Esophagus squamous epithelium (tissue), 5 donors: ENCODE results near the gene C10orf67. TPM values are rescaled to one million over a fixed set of nuclear protein-coding genes. Genes with fewer than 3 reads are reported as not detected.

Source experiments
- DNase-seq: peaks from one replicate; lab custom pipeline; 2025; lab: John Stamatoyannopoulos, UW
- H3K27ac ChIP-seq, 4 donors: fragments of 200-600 bp; sonication (generic); one replicate each; pipeline ENCODE4 v1.5.1; 2016 to 2019; ENCODE audit warnings: mild to moderate bottlenecking in 1 of 4
- H3K27me3 ChIP-seq, 4 donors: fragments of 200-600 bp; sonication (generic); 1 replicate in 3 of 4; 2 replicates in 1 of 4; pipeline versions ENCODE4 v1.5.1 to v1.6.0; 2017 to 2021; ENCODE audit warnings: antibody characterized with exemption in 1 of 4
- H3K36me3 ChIP-seq, 3 donors: fragments of 200-600 bp; sonication (generic); one replicate each; pipeline ENCODE4 v1.5.1; 2016 to 2019
- H3K4me1 ChIP-seq, 3 donors: fragments of 200-600 bp; sonication (generic); one replicate each; pipeline ENCODE4 v1.5.1; 2017 to 2019
- H3K4me3 ChIP-seq, 4 donors: fragments of 200-600 bp; sonication (generic); 1 replicate in 3 of 4; 2 replicates in 1 of 4; pipeline ENCODE4 v1.5.1; 2016 to 2019; ENCODE audit warnings: mild to moderate bottlenecking in 2 of 4, moderate library complexity in 1 of 4
- H3K9me3 ChIP-seq, 3 donors: fragments of 200-600 bp; sonication (generic); one replicate each; pipeline ENCODE4 v1.5.1; 2016 to 2019
- CTCF ChIP-seq, 6 experiments: fragments of 450-650 bp in 4 of 6; fragments of 200-600 bp in 2 of 6; sonication (generic) in 2 of 6; IDR thresholded peaks; one replicate each; pipeline ENCODE4 v1.5.1; 2016 to 2019; ENCODE audit warnings: antibody characterized with exemption in 6 of 6, mild to moderate bottlenecking in 4 of 6, moderate library complexity in 4 of 6
- POLR2A ChIP-seq, 4 donors: fragments of 450-650 bp; IDR thresholded peaks; one replicate each; pipeline ENCODE4 v1.6.1; 2017; ENCODE audit warnings: antibody characterized with exemption in 4 of 4, mild to moderate bottlenecking in 4 of 4, moderate library complexity in 3 of 4
- WGBS, 2 donors: methylation state at CpG; one replicate each; pipeline ENCODE4 v1.1.5; 2018; 5-methylcytosine and 5-hydroxymethylcytosine counted together
- intact Hi-C: fragments of 100-400 bp; cut with DNase I; formaldehyde crosslinking; loops from one replicate; pipeline ENCODE4 v1.15.0; 2022
- total RNA-seq, 4 donors: library from RNA; depleted of rRNA; stranded (reverse); fragments of >200 nt; gene quantifications; one replicate each; pipeline ENCODE4 v1.1.0, GENCODE V29; 2016
- donor health status: DM: yes; HTN: yes; CAD: no.

C10orf67 gene
- total RNA-seq, 4 donors from 2014 or later, result 0.18 to 0.27 TPM; not detected in 2

DNA sequence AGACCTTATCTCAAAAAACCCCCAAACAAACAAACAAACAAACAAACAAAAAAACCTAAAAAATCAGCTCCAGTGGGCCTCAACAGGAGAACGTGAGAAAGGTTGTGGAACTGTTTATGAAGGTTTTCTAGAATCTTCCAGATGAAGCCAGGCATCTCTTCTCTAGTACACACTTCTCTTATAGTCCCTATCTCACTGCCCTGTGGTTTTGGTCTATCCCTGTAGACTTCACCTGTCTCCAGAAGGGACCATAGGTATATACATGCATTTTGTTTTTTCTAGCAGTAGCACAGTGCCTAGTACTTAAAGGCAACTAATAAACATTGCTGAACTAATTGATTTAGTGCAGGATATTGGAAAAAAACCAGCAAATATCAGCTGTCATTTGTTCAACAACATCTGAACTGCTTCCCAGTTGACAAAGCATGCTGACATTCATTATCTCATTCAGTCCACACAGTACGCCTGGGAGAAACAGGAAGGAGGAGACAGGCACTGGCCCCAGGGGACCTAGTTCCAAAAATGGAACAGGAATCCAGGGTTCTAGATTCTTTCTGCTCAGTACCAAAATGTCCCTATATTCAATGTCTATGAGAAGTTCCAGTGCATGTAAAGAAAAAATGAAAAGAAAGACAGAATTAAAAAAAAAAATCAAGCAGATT, 59.8 kb downstream of the C10orf67 start:
- Histone ChIP-seq H3K4me3 (no peak overlapping the region), H3K27ac (no peak overlapping the region), H3K27me3 (peaks cover 0 to 19% (median 0%) of the 10 kb centered on the region in 4 donors), H3K9me3 (no peaks in the 10 kb centered on the region), H3K36me3 (no peaks in the 10 kb centered on the region), H3K4me1 (no peaks in the 10 kb centered on the region)
- intact Hi-C loops, result no loop called here
- no peak for DNase-seq
- WGBS, 2 donors, result 54 to 65% methylated on average over 2 of the region's 2 CpGs
- no peak for TF ChIP-seq CTCF (IDR thresholded peaks at IDR 0.05)
- no peak for TF ChIP-seq POLR2A (IDR thresholded peaks at IDR 0.05)

DNA sequence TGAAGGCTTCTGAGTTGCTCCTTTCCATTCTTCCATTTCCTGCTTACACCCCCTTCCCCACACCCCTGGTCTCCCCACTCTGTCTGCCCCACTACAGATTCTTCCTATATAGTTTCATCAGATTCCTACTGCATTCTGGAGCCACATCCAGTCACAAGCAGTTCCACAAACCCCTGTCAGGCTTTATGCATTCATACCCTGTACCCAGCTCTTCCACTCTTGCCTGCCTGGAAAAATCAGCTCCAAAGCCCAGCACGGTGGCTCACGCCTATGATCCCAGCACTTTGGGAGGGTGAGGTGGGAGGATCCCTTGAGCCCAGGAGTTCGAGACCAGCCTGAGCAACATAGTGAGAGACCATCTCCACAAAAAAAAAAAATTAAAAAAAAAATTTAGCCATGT, 60.4 kb downstream of the C10orf67 start:
- TF ChIP-seq POLR2A (IDR thresholded peaks at IDR 0.05) (no peak), CTCF (IDR thresholded peaks at IDR 0.05) (no peak)
- Histone ChIP-seq H3K27ac (no peak overlapping the region), H3K4me3 (no peak overlapping the region), H3K4me1 (no peaks in the 10 kb centered on the region), H3K27me3 (peaks cover 0 to 21% (median 0%) of the 10 kb centered on the region in 4 donors), H3K9me3 (no peaks in the 10 kb centered on the region), H3K36me3 (no peaks in the 10 kb centered on the region)
- no peak for DNase-seq
- intact Hi-C loops, result no loop called here
- 58% methylated on average over 3 of the region's 3 CpGs; no CpG with 5 or more reads in 1 of the 2 donors for WGBS, 2 donors

DNA sequence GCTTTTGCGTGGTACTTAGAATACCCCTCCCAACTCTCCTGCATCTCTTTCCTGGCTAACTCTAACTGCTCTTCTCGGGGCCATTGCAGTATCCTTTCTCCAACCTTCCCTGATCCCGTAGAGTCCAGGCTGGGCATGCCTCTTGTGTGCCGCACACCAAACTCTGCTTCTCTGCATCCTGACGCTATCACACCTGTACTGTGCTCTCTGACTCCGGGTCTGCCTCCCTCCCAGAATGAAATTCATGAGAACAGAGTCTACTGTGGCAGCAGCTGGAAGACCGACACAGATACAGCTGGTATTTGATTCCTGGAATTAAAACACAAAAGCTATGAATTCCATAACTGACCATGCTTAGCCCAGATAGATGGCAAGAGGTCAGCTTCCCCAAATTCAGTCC, 60.9 kb downstream of the C10orf67 start:
- Histone ChIP-seq H3K9me3 (no peaks in the 10 kb centered on the region), H3K4me1 (no peaks in the 10 kb centered on the region), H3K36me3 (no peaks in the 10 kb centered on the region), H3K4me3 (no peak overlapping the region), H3K27ac (no peak overlapping the region), H3K27me3 (peaks cover 0 to 26% (median 0%) of the 10 kb centered on the region in 4 donors)
- no peak for TF ChIP-seq CTCF (IDR thresholded peaks at IDR 0.05)
- no peak for TF ChIP-seq POLR2A (IDR thresholded peaks at IDR 0.05)
- DNase-seq, result no peak
- intact Hi-C loops, result no loop called here
- WGBS, 2 donors, result 61 to 62% methylated on average over 7 of the region's 7 CpGs

- H3K4me3 ChIP-seq, result no peak overlapping the region
- 27 to 39% methylated on average over 6 of the region's 6 CpGs for WGBS, 2 donors
- no peak overlapping the region for H3K27ac ChIP-seq
- DNase-seq, result no peak
- H3K4me1 ChIP-seq, result no peaks in the 10 kb centered on the region
- no peaks in the 10 kb centered on the region for H3K9me3 ChIP-seq
- no peak for TF ChIP-seq POLR2A (IDR thresholded peaks at IDR 0.05)
- TF ChIP-seq CTCF (IDR thresholded peaks at IDR 0.05), result no peak
- intact Hi-C loops, result no loop called here
- H3K27me3 ChIP-seq, result peaks cover 0 to 29% (median 0%) of the 10 kb centered on the region in 4 donors
- H3K36me3 ChIP-seq, result no peaks in the 10 kb centered on the region
Measured at GRCh38 chr10:23281044-23281433, 63.6 kb downstream of the C10orf67 start.

- DNase-seq, result no peak
- H3K9me3 ChIP-seq, result peaks cover 0 to 3% (median 0%) of the 10 kb centered on the region in 3 donors
- intact Hi-C loops, result no loop called here
- TF ChIP-seq POLR2A (IDR thresholded peaks at IDR 0.05), result no peak
- TF ChIP-seq CTCF (IDR thresholded peaks at IDR 0.05), result no peak
- no peaks in the 10 kb centered on the region for H3K4me1 ChIP-seq
- no peaks in the 10 kb centered on the region for H3K36me3 ChIP-seq
- 24 to 26% methylated on average over 7 of the region's 7 CpGs for WGBS, 2 donors
- H3K27ac ChIP-seq, result no peak overlapping the region
- peaks cover 0 to 29% (median 0%) of the 10 kb centered on the region in 4 donors for H3K27me3 ChIP-seq
- no peak overlapping the region for H3K4me3 ChIP-seq
Measured at GRCh38 chr10:23280419-23281043, 64.1 kb downstream of the C10orf67 start.
